K562 (cell line): Measurements from ENCODE around the gene CLCN1. TPM values are rescaled to one million over a fixed set of nuclear protein-coding genes. Genes with fewer than 3 reads are reported as not detected.

Source experiments
- CHCHD3 ChIP-seq: fragments of 250-450 bp; sonication (Bioruptor Pico); IDR thresholded peaks from 2 replicates; pipeline ENCODE4 v2.1.2; 2022; ENCODE audit warnings: mild to moderate bottlenecking
- CREM ChIP-seq: IDR thresholded peaks from 2 replicates; pipeline ENCODE4 v1.6.1; 2014; ENCODE audit warnings: antibody characterized with exemption, low read depth
- HDAC3 ChIP-seq: fragments of 450-650 bp; IDR thresholded peaks from 2 replicates; pipeline ENCODE4 v1.6.1; 2018; ENCODE audit warnings: borderline replicate concordance, mild to moderate bottlenecking, moderate library complexity; ENCODE audit not compliant: partially characterized antibody
- IRF9 ChIP-seq: fragments of 450-650 bp; IDR thresholded peaks from 2 replicates; pipeline ENCODE4 v1.6.1; 2016; ENCODE audit warnings: missing biosample characterization, missing genetic modification characterization
- JUND ChIP-seq, 2 experiments: IDR thresholded peaks; 2 replicates in 1 of 2; 3 replicates in 1 of 2; pipeline ENCODE4 v1.6.1; 2011; ENCODE audit warnings: borderline replicate concordance in 2 of 2, low read depth in 2 of 2, low read length in 2 of 2, improper control_type of control experiment in 1 of 2, missing biosample characterization in 1 of 2, missing genetic modification characterization in 1 of 2, missing genetic modification reagents in 1 of 2
- KLF6 ChIP-seq: fragments of 250-450 bp; sonication (Bioruptor Pico); IDR thresholded peaks from 2 replicates; pipeline ENCODE4 v1.4.0; 2020; ENCODE audit warnings: mild to moderate bottlenecking, moderate library complexity, borderline replicate concordance
- MAFG ChIP-seq: fragments of 450-650 bp; conservative IDR thresholded peaks from 2 replicates; pipeline ENCODE4 v1.6.1; 2016; ENCODE audit warnings: missing genetic modification characterization, missing compliant biosample characterization
- PHF21A ChIP-seq: fragments of 450-650 bp; IDR thresholded peaks from 2 replicates; pipeline ENCODE4 v1.6.1; 2017; ENCODE audit warnings: low read depth, borderline replicate concordance
- RAD51 ChIP-seq: fragments of 450-650 bp; IDR thresholded peaks from 2 replicates; pipeline ENCODE4 v1.7.1; 2016; ENCODE audit warnings: low read depth, mild to moderate bottlenecking, borderline replicate concordance
- STAT5A ChIP-seq: IDR thresholded peaks from 2 replicates; pipeline ENCODE4 v1.6.1; 2012; ENCODE audit warnings: low read length, inconsistent platforms, borderline replicate concordance
- SUPT5H ChIP-seq: fragments of 450-650 bp; IDR thresholded peaks from 2 replicates; pipeline ENCODE4 v1.6.1; 2016
- THRAP3 ChIP-seq: fragments of 450-650 bp; IDR thresholded peaks from 2 replicates; pipeline ENCODE4 v1.6.1; 2016; ENCODE audit warnings: mild to moderate bottlenecking, inconsistent platforms, borderline replicate concordance
- ZNF586 ChIP-seq: fragments of 450-650 bp; formaldehyde crosslinking; conservative IDR thresholded peaks from 2 replicates; pipeline ENCODE4 v1.4.0; 2020; ENCODE audit warnings: mild to moderate bottlenecking, moderate library complexity
- polyA plus RNA-seq, 8 experiments: library from polyadenylated mRNA; depleted of rRNA in 4 of 8; stranded (reverse) in 5 of 8; unstranded in 3 of 8; fragments of >200 nt; fragmentation: Nextera tagmentation in 2 of 8; fragmentation: Illumina TruSeq in 1 of 8; extraction: Ambion mirVana in 2 of 8; extraction: Trizol in 1 of 8; gene quantifications; 2 replicates each; pipeline versions ENCODE4 v1.2.1 to v1.2.3, GENCODE V29; 2011 to 2014; ENCODE audit warnings: inconsistent platforms in 1 of 8, missing spikeins in 1 of 8
- total RNA-seq, 7 experiments: library from RNA; depleted of rRNA in 6 of 7; stranded (reverse); fragments of >200 nt in 6 of 7; fragmentation: Illumina TruSeq in 2 of 7; extraction: Trizol in 2 of 7; gene quantifications; 2 replicates each; pipeline versions ENCODE4 v1.2.1 to v1.2.3, GENCODE V29; 2011 to 2021; ENCODE audit warnings: low replicate concordance in 1 of 7
- TF ChIP-seq, protein P1 (sequence below): fragments of 450-650 bp; IDR thresholded peaks from 2 replicates; pipeline ENCODE4 v1.6.1; 2014; ENCODE audit warnings: low read depth, mild to moderate bottlenecking, moderate library complexity, borderline replicate concordance
- TF ChIP-seq, protein P2 (sequence below): fragments of 450-650 bp; formaldehyde crosslinking; IDR thresholded peaks from 2 replicates; pipeline ENCODE4 v1.4.0; 2020; ENCODE audit warnings: mild to moderate bottlenecking, mixed read lengths
- TF ChIP-seq, protein P3 (sequence below): fragments of 250-450 bp; sonication (Bioruptor Pico); IDR thresholded peaks from 2 replicates; pipeline ENCODE4 v1.8.0; 2022; ENCODE audit warnings: moderate library complexity, mild to moderate bottlenecking, inconsistent platforms

Gene CLCN1
- total and polyA plus RNA-seq, 9 of the 15 experiments (the other 6 are each of a cell fraction or from before 2014, with no cell fraction given) = 0.01 to 0.11 (median 0.04) TPM; not detected in 4

DNA sequence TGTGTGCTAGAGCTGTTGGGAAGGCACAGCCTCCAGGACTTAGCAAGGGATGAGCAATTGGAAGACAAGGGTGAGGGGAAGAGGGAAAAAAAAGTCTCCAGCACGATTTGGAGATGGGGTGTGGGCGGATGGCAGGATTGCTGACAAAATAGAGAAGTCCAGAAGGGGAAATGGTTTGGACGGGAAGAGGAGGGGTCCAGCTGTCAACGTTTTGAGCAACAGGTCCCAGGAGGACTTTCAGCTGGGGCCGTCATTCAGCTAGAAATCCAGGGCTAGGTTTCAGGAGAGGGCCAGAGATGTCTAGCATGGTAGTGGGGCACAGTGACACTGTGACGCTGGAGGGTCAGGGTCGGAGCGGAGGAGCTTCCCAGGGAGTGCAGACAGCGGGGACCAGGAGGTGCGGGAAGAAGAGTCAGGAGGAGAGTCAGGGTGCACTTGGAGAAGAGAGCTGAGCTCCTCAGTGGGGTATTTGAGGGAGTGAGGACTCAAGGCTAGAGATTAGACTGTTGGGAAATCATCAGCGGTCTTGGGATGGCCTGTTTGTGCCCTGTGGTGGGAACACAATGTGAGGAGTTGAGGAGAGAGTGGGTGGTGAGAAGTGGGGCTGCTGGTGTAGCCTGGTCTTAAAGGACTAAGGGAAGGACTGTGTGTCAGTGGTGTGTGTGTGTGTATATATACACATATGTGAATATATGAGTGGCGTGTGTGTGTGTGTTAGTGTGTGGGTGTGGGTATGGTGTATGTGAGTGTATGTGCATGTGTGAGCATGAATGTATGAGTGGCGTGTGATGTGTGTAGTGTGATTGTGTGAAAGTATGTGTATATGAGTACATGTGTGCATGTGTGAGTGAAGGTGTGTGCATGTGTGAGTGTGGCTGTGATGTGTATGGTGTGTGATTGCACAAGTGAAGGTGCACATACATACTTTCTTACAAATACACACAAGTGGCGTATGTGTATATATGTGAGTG lies 69.0 kb downstream of the CLCN1 start (continued):
- no peak for TF ChIP-seq CHCHD3 (CRISPR knock-in tag)
- TF ChIP-seq RAD51 = no peak
- TF ChIP-seq, protein P1, sequence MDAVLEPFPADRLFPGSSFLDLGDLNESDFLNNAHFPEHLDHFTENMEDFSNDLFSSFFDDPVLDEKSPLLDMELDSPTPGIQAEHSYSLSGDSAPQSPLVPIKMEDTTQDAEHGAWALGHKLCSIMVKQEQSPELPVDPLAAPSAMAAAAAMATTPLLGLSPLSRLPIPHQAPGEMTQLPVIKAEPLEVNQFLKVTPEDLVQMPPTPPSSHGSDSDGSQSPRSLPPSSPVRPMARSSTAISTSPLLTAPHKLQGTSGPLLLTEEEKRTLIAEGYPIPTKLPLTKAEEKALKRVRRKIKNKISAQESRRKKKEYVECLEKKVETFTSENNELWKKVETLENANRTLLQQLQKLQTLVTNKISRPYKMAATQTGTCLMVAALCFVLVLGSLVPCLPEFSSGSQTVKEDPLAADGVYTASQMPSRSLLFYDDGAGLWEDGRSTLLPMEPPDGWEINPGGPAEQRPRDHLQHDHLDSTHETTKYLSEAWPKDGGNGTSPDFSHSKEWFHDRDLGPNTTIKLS = no peak
- peak; percentile 83; the same call in 1 of the 2 replicates for TF ChIP-seq STAT5A
- no peak for TF ChIP-seq JUND (IDR thresholded peaks at IDR 0.05; ENCODE audit: borderline replicate concordance, low read depth, low read length)
- TF ChIP-seq JUND (tag; IDR thresholded peaks at IDR 0.05; ENCODE audit: borderline replicate concordance, low read depth, low read length) = no peak
- TF ChIP-seq HDAC3 = no peak
- peak; percentile 55 for TF ChIP-seq SUPT5H
- no peak for TF ChIP-seq ZNF586 (CRISPR knock-in tag)
- TF ChIP-seq, protein P2, sequence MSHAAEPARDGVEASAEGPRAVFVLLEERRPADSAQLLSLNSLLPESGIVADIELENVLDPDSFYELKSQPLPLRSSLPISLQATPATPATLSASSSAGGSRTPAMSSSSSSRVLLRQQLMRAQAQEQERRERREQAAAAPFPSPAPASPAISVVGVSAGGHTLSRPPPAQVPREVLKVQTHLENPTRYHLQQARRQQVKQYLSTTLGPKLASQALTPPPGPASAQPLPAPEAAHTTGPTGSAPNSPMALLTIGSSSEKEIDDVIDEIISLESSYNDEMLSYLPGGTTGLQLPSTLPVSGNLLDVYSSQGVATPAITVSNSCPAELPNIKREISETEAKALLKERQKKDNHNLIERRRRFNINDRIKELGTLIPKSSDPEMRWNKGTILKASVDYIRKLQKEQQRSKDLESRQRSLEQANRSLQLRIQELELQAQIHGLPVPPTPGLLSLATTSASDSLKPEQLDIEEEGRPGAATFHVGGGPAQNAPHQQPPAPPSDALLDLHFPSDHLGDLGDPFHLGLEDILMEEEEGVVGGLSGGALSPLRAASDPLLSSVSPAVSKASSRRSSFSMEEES (CRISPR knock-in tag) = no peak
- no peak for TF ChIP-seq CREM
- no peak for TF ChIP-seq MAFG
- 0 out of 2 replicates have a peak, but pooled peaks have one; percentile 19 for TF ChIP-seq THRAP3
- TF ChIP-seq IRF9 = peak; percentile 58; the same call in 1 of the 2 replicates
- no peak for TF ChIP-seq PHF21A
- TF ChIP-seq, protein P3, sequence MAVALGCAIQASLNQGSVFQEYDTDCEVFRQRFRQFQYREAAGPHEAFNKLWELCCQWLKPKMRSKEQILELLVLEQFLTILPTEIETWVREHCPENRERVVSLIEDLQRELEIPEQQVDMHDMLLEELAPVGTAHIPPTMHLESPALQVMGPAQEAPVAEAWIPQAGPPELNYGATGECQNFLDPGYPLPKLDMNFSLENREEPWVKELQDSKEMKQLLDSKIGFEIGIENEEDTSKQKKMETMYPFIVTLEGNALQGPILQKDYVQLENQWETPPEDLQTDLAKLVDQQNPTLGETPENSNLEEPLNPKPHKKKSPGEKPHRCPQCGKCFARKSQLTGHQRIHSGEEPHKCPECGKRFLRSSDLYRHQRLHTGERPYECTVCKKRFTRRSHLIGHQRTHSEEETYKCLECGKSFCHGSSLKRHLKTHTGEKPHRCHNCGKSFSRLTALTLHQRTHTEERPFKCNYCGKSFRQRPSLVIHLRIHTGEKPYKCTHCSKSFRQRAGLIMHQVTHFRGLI (CRISPR knock-in tag) = no peak
- TF ChIP-seq KLF6 = no peak
